Kidney epithelial cell (primary cell): ENCODE measurements around the gene ABI1. TPM values are rescaled to one million over a fixed set of nuclear protein-coding genes. Genes with fewer than 3 reads are reported as not detected.

Experiments
- DNase-seq: peaks from one replicate; pipeline ENCODE4 v3.0.0-alpha.2; 2010; ENCODE audit warnings: low read depth
- H3K27me3 ChIP-seq: 2 replicates; pipeline ENCODE4 v1.6.0; 2011; ENCODE audit warnings: low read length; ENCODE audit not compliant: control insufficient read depth, insufficient read depth
- H3K36me3 ChIP-seq: 2 replicates; pipeline ENCODE4 v1.5.1; 2011; ENCODE audit warnings: low read length; ENCODE audit not compliant: control insufficient read depth, insufficient read depth
- H3K4me3 ChIP-seq: 2 replicates; pipeline ENCODE4 v1.5.1; 2011; ENCODE audit warnings: low read depth, mild to moderate bottlenecking, control low read depth, low read length
- CTCF ChIP-seq: IDR thresholded peaks from 2 replicates; pipeline ENCODE4 v1.5.1; 2011; ENCODE audit warnings: mild to moderate bottlenecking, moderate library complexity, low read length, control low read depth, inconsistent platforms; ENCODE audit not compliant: insufficient read depth, poor library complexity, severe bottlenecking
- total RNA-seq: library from RNA; depleted of rRNA; stranded (reverse); fragments of >200 nt; gene quantifications from 2 replicates; pipeline ENCODE4 v1.2.3, GENCODE V29; 2015

ABI1 gene
- total RNA-seq, 1 donor from 2014 or later = 41.6 TPM

GRCh38 chr10:26721561-26721960 lies 139.2 kb downstream of the ABI1 start:
- Histone ChIP-seq H3K4me3 (no peak overlapping the region), H3K36me3 (no peaks in the 10 kb centered on the region), H3K27me3 (no peaks in the 10 kb centered on the region)
- no peak for DNase-seq
- no peak for TF ChIP-seq CTCF

GRCh38 chr10:26717476-26717875 lies 143.3 kb downstream of the ABI1 start:
- no peaks in the 10 kb centered on the region for H3K27me3 ChIP-seq
- no peak overlapping the region for H3K4me3 ChIP-seq
- TF ChIP-seq CTCF = no peak
- DNase-seq = no peak
- no peaks in the 10 kb centered on the region for H3K36me3 ChIP-seq

GRCh38 chr10:26715137-26715487 lies 145.6 kb downstream of the ABI1 start:
- DNase-seq = no peak
- no peak for TF ChIP-seq CTCF
- H3K27me3 ChIP-seq = no peaks in the 10 kb centered on the region
- H3K36me3 ChIP-seq = no peaks in the 10 kb centered on the region
- H3K4me3 ChIP-seq = no peak overlapping the region

- Histone ChIP-seq H3K36me3 (no peaks in the 10 kb centered on the region), H3K27me3 (no peaks in the 10 kb centered on the region)
- no peak for DNase-seq
These were observed 146.2 kb downstream of the ABI1 start for GRCh38 chr10:26714415-26715136.

GRCh38 chr10:26711324-26711723 lies 149.4 kb downstream of the ABI1 start:
- H3K27me3 ChIP-seq = no peaks in the 10 kb centered on the region
- H3K36me3 ChIP-seq = no peaks in the 10 kb centered on the region
- no peak for TF ChIP-seq CTCF
- H3K4me3 ChIP-seq = no peak overlapping the region
- no peak for DNase-seq

More at GRCh38 chr10:26714415-26715136, 146.2 kb downstream of the ABI1 start:
- TF ChIP-seq CTCF = no peak
- no peak overlapping the region for H3K4me3 ChIP-seq

- no peak for TF ChIP-seq CTCF
- no peak for DNase-seq
- no peak overlapping the region for H3K4me3 ChIP-seq
- H3K27me3 ChIP-seq = no peaks in the 10 kb centered on the region
- no peaks in the 10 kb centered on the region for H3K36me3 ChIP-seq
These were observed 153.8 kb downstream of the ABI1 start for GRCh38 chr10:26706936-26707335.
